HepG2 (cell line): ENCODE data around the gene TMEM121. TPM values are rescaled to one million over a fixed set of nuclear protein-coding genes. Genes with fewer than 3 reads are reported as not detected.

ENCODE experiments used
- ADNP ChIP-seq: sonication (generic); formaldehyde crosslinking; IDR thresholded peaks from 2 replicates; pipeline ENCODE4 v1.4.0; 2020; ENCODE audit warnings: missing genetic modification reagents
- FOXP1 ChIP-seq, 2 experiments: fragments of 450-650 bp in 1 of 2; IDR thresholded peaks; 2 replicates each; pipeline ENCODE4 v1.6.1; 2017 to 2018; ENCODE audit warnings: antibody characterized with exemption in 1 of 2
- TEAD3 ChIP-seq: optimal IDR thresholded peaks from 2 replicates; pipeline ENCODE3; 2016; ENCODE audit warnings: borderline replicate concordance
- ZNF709 ChIP-seq: sonication (generic); formaldehyde crosslinking; IDR thresholded peaks from 2 replicates; pipeline ENCODE4 v1.5.0; 2020; ENCODE audit warnings: mild to moderate bottlenecking, missing genetic modification reagents
- polyA plus RNA-seq, 8 experiments: library from polyadenylated mRNA; depleted of rRNA in 3 of 8; stranded (reverse) in 7 of 8; unstranded in 1 of 8; fragments of >200 nt; fragmentation: Illumina TruSeq in 4 of 8; extraction: Trizol in 4 of 8; gene quantifications; 2 replicates each; pipeline versions ENCODE4 v1.2.1 to v1.2.3, GENCODE V29; 2011 to 2016; ENCODE audit warnings: low read depth in 4 of 8, missing spikeins in 1 of 8, mixed read lengths in 1 of 8; ENCODE audit not compliant: insufficient read depth in 1 of 8
- total RNA-seq, 5 experiments: library from RNA; depleted of rRNA; stranded (reverse); fragments of >200 nt; fragmentation: Illumina TruSeq; extraction: Trizol; gene quantifications; 2 replicates each; pipeline ENCODE4 v1.2.3, GENCODE V29; 2016; ENCODE audit warnings: low read depth in 1 of 5
- TF ChIP-seq, protein P1 (sequence below): sonication (generic); formaldehyde crosslinking; IDR thresholded peaks from 2 replicates; pipeline ENCODE4 v1.4.0; 2020; ENCODE audit warnings: missing genetic modification reagents
- TF ChIP-seq, protein P2 (sequence below), 2 experiments: fragments of 450-650 bp in 1 of 2; sonication (generic) in 1 of 2; formaldehyde crosslinking in 1 of 2; IDR thresholded peaks; 2 replicates each; pipeline versions ENCODE4 v1.6.1 to v1.8.0; 2016 to 2022; ENCODE audit warnings: antibody characterized with exemption in 1 of 2, mild to moderate bottlenecking in 1 of 2, missing genetic modification reagents in 1 of 2

Gene TMEM121
- total and polyA plus RNA-seq, 2 of the 13 experiments (the other 11 are each of a cell fraction or from before 2014, with no cell fraction given) = 6.6 to 19.0 TPM

DNA sequence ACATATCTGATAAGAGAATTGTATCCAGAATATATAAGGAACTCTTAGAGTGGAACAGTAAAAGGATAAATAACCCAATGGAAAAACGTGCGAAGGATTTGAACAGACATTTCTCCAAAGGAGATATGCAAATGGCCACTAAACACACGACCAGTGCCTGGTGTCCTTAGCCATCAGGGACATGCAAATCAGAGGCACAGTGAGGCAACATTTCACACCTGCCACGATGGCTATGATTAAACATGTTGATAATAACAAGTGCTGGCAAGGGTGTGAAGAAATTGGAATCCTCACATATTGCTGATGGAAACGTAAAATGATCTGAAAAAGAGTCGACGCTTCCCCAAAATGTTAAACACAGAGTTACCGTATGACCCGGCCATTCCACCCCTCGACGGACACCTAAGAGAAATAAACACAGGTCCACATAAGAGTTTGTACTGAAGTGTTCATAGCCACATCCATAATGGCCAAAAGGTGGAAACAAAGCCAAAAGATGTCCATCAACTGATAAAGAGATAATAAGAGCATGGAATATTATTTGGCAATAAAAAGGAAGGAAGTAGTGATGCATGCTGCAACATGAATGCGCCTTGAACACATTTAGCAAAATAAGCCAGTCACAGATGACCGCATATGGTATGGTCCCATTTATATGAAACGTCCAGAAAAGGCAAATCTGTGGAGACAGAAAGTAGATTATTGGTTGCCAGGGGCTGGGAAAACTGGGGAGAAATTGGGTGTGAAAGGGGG is 6.3 kb upstream of the TMEM121 start (continued):
- TF ChIP-seq, protein P1, sequence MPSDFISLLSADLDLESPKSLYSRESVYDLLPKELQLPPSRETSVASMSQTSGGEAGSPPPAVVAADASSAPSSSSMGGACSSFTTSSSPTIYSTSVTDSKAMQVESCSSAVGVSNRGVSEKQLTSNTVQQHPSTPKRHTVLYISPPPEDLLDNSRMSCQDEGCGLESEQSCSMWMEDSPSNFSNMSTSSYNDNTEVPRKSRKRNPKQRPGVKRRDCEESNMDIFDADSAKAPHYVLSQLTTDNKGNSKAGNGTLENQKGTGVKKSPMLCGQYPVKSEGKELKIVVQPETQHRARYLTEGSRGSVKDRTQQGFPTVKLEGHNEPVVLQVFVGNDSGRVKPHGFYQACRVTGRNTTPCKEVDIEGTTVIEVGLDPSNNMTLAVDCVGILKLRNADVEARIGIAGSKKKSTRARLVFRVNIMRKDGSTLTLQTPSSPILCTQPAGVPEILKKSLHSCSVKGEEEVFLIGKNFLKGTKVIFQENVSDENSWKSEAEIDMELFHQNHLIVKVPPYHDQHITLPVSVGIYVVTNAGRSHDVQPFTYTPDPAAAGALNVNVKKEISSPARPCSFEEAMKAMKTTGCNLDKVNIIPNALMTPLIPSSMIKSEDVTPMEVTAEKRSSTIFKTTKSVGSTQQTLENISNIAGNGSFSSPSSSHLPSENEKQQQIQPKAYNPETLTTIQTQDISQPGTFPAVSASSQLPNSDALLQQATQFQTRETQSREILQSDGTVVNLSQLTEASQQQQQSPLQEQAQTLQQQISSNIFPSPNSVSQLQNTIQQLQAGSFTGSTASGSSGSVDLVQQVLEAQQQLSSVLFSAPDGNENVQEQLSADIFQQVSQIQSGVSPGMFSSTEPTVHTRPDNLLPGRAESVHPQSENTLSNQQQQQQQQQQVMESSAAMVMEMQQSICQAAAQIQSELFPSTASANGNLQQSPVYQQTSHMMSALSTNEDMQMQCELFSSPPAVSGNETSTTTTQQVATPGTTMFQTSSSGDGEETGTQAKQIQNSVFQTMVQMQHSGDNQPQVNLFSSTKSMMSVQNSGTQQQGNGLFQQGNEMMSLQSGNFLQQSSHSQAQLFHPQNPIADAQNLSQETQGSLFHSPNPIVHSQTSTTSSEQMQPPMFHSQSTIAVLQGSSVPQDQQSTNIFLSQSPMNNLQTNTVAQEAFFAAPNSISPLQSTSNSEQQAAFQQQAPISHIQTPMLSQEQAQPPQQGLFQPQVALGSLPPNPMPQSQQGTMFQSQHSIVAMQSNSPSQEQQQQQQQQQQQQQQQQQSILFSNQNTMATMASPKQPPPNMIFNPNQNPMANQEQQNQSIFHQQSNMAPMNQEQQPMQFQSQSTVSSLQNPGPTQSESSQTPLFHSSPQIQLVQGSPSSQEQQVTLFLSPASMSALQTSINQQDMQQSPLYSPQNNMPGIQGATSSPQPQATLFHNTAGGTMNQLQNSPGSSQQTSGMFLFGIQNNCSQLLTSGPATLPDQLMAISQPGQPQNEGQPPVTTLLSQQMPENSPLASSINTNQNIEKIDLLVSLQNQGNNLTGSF (CRISPR knock-in tag) = no peak
- TF ChIP-seq, protein P2, sequence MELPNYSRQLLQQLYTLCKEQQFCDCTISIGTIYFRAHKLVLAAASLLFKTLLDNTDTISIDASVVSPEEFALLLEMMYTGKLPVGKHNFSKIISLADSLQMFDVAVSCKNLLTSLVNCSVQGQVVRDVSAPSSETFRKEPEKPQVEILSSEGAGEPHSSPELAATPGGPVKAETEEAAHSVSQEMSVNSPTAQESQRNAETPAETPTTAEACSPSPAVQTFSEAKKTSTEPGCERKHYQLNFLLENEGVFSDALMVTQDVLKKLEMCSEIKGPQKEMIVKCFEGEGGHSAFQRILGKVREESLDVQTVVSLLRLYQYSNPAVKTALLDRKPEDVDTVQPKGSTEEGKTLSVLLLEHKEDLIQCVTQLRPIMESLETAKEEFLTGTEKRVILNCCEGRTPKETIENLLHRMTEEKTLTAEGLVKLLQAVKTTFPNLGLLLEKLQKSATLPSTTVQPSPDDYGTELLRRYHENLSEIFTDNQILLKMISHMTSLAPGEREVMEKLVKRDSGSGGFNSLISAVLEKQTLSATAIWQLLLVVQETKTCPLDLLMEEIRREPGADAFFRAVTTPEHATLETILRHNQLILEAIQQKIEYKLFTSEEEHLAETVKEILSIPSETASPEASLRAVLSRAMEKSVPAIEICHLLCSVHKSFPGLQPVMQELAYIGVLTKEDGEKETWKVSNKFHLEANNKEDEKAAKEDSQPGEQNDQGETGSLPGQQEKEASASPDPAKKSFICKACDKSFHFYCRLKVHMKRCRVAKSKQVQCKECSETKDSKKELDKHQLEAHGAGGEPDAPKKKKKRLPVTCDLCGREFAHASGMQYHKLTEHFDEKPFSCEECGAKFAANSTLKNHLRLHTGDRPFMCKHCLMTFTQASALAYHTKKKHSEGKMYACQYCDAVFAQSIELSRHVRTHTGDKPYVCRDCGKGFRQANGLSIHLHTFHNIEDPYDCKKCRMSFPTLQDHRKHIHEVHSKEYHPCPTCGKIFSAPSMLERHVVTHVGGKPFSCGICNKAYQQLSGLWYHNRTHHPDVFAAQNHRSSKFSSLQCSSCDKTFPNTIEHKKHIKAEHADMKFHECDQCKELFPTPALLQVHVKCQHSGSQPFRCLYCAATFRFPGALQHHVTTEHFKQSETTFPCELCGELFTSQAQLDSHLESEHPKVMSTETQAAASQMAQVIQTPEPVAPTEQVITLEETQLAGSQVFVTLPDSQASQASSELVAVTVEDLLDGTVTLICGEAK (IDR thresholded peaks at IDR 0.05) = no peak
- TF ChIP-seq, protein P2 (CRISPR knock-in tag; IDR thresholded peaks at IDR 0.05) = no peak
- TF ChIP-seq ZNF709 (CRISPR knock-in tag) = no peak
- no peak for TF ChIP-seq TEAD3 (CRISPR knock-in tag)
- TF ChIP-seq ADNP (CRISPR knock-in tag) = no peak
- no peak for TF ChIP-seq FOXP1 (IDR thresholded peaks at IDR 0.05)
- no peak for TF ChIP-seq FOXP1 (CRISPR knock-in tag; IDR thresholded peaks at IDR 0.05)
- TF ChIP-seq, all 625 proteins: peak for 0
